GM12878 (cell line): ENCODE results near the gene EBLN1. TPM values are rescaled to one million over a fixed set of nuclear protein-coding genes. Genes with fewer than 3 reads are reported as not detected.

ENCODE experiments used
- ATF7 ChIP-seq: fragments of 450-650 bp; IDR thresholded peaks from 2 replicates; pipeline ENCODE4 v1.6.1; 2016; ENCODE audit warnings: low read depth, mild to moderate bottlenecking
- BCL3 ChIP-seq: IDR thresholded peaks from 2 replicates; pipeline ENCODE4 v1.6.1; 2011; ENCODE audit warnings: borderline replicate concordance, low read depth, mild to moderate bottlenecking, moderate library complexity, low read length; ENCODE audit not compliant: insufficient read depth, poor library complexity, severe bottlenecking
- BRCA1 ChIP-seq: IDR thresholded peaks from 2 replicates; pipeline ENCODE4 v1.6.1; 2011; ENCODE audit warnings: low read depth, low read length, improper control_type of control experiment
- CEBPB ChIP-seq, 2 experiments: fragments of 150-350 bp in 1 of 2; IDR thresholded peaks; 2 replicates each; pipeline ENCODE4 v1.6.1; 2012 to 2014; ENCODE audit warnings: low read depth in 2 of 2, low read length in 2 of 2, borderline replicate concordance in 1 of 2, inconsistent platforms in 1 of 2
- CHD2 ChIP-seq: IDR thresholded peaks from 2 replicates; pipeline ENCODE4 v1.6.1; 2011; ENCODE audit warnings: low read depth, low read length, improper control_type of control experiment, borderline replicate concordance
- CHD4 ChIP-seq: fragments of 200-600 bp; sonication (generic); IDR thresholded peaks from 2 replicates; pipeline ENCODE4 v1.6.1; 2016; ENCODE audit warnings: mild to moderate bottlenecking
- E2F4 ChIP-seq: IDR thresholded peaks from 2 replicates; pipeline ENCODE4 v1.6.1; 2012; ENCODE audit warnings: low read depth, low read length, improper control_type of control experiment
- EED ChIP-seq: sonication (generic); IDR thresholded peaks from 2 replicates; pipeline ENCODE4 v1.6.1; 2016; ENCODE audit warnings: antibody characterized with exemption, low read depth
- IRF4 ChIP-seq: IDR thresholded peaks from 2 replicates; pipeline ENCODE4 v1.6.1; 2011; ENCODE audit warnings: low read depth, low read length
- JUND ChIP-seq: IDR thresholded peaks from 2 replicates; pipeline ENCODE4 v1.6.1; 2012; ENCODE audit warnings: low read depth, mild to moderate bottlenecking, low read length, improper control_type of control experiment, moderate library complexity
- KLF5 ChIP-seq: fragments of 450-650 bp; IDR thresholded peaks from 2 replicates; pipeline ENCODE4 v1.6.1; 2014; ENCODE audit warnings: mild to moderate bottlenecking; ENCODE audit not compliant: partially characterized antibody
- MYB ChIP-seq: fragments of 150-350 bp; IDR thresholded peaks from 2 replicates; pipeline ENCODE4 v1.6.1; 2014; ENCODE audit warnings: mild to moderate bottlenecking, low read depth, low read length, borderline replicate concordance
- NFXL1 ChIP-seq: fragments of 450-650 bp; IDR thresholded peaks from 2 replicates; pipeline ENCODE4 v1.6.1; 2017; ENCODE audit warnings: antibody characterized with exemption, mild to moderate bottlenecking, borderline replicate concordance
- NKRF ChIP-seq: fragments of 450-650 bp; conservative IDR thresholded peaks from 2 replicates; pipeline ENCODE4 v1.6.1; 2017; ENCODE audit warnings: mild to moderate bottlenecking, moderate library complexity
- PRDM15 ChIP-seq: fragments of 450-650 bp; formaldehyde crosslinking; IDR thresholded peaks from 2 replicates; pipeline ENCODE4 v1.4.0; 2020; ENCODE audit warnings: mild to moderate bottlenecking, moderate library complexity
- RELA ChIP-seq: fragments of 450-650 bp; IDR thresholded peaks from 2 replicates; pipeline ENCODE4 v1.8.0; 2014; ENCODE audit warnings: borderline replicate concordance; ENCODE audit not compliant: partially characterized antibody
- RELB ChIP-seq: fragments of 450-650 bp; IDR thresholded peaks from 2 replicates; pipeline ENCODE4 v1.6.1; 2017; ENCODE audit warnings: low read depth, mild to moderate bottlenecking, moderate library complexity
- SREBF1 ChIP-seq: IDR thresholded peaks from 2 replicates; pipeline ENCODE4 v1.6.1; 2012; ENCODE audit warnings: mild to moderate bottlenecking, low read length
- SRF ChIP-seq, 2 experiments: IDR thresholded peaks; 2 replicates each; pipeline ENCODE4 v1.6.1; 2011; ENCODE audit warnings: low read depth in 2 of 2, low read length in 2 of 2, mild to moderate bottlenecking in 1 of 2, moderate library complexity in 1 of 2
- ZNF274 ChIP-seq: IDR thresholded peaks from one replicate; pipeline ENCODE4 v1.8.0; 2011; ENCODE audit not compliant: insufficient read length, insufficient read depth
- ZSCAN29 ChIP-seq: fragments of 450-650 bp; IDR thresholded peaks from 2 replicates; pipeline ENCODE4 v1.6.1; 2017; ENCODE audit warnings: mild to moderate bottlenecking, moderate library complexity
- polyA plus RNA-seq, 11 experiments: library from polyadenylated mRNA; depleted of rRNA in 4 of 11; unstranded in 6 of 11; stranded (reverse) in 5 of 11; fragments of >200 nt; fragmentation: Nextera tagmentation in 4 of 11; fragmentation: Illumina TruSeq in 1 of 11; extraction: Ambion mirVana in 4 of 11; extraction: Trizol in 1 of 11; gene quantifications; 1 replicate in 1 of 11; 2 replicates in 10 of 11; pipeline versions ENCODE4 v1.2.1 to v1.2.3, GENCODE V29; 2011 to 2016; ENCODE audit warnings: inconsistent platforms in 2 of 11, missing spikeins in 2 of 11, low read depth in 1 of 11
- total RNA-seq, 4 experiments: library from RNA; depleted of rRNA in 3 of 4; stranded (reverse); fragments of >200 nt in 3 of 4; fragmentation: Illumina TruSeq in 1 of 4; extraction: Trizol in 1 of 4; gene quantifications; 2 replicates each; pipeline versions ENCODE4 v1.2.1 to v1.2.3, GENCODE V29; 2013 to 2021

The EBLN1 gene
- total and polyA plus RNA-seq, 10 of the 15 experiments (the other 5 are each of a cell fraction or from before 2014, with no cell fraction given), result not detected

- TF ChIP-seq BCL3 (peak; percentile 32), CEBPB (IDR thresholded peaks at IDR 0.05; ENCODE audit: borderline replicate concordance in 1 of 2, low read depth in 2 of 2, low read length in 2 of 2) (no peak), ATF7 (no peak), RELA (no peak), CHD2 (no peak), BRCA1 (no peak), ZNF274 (no peak), PRDM15 (CRISPR knock-in tag) (no peak), JUND (no peak), EED (0 out of 2 replicates have a peak, but pooled peaks have one; percentile 8), KLF5 (no peak), SREBF1 (no peak), NKRF (no peak), CHD4 (no peak; the same call in 1 of the 2 replicates), ZSCAN29 (no peak), MYB (no peak), IRF4 (peak; percentile 48; the same call in 1 of the 2 replicates), E2F4 (no peak), NFXL1 (no peak), SRF (IDR thresholded peaks at IDR 0.05; ENCODE audit: low read depth in 2 of 2, low read length in 2 of 2) (no peak), RELB (no peak)
Measured at GRCh38 chr10:22252224-22252800, 34.5 kb upstream of the EBLN1 start (continued).
